ENCODE measurements around the gene MAN2C1. TPM values are rescaled to one million over a fixed set of nuclear protein-coding genes. Genes with fewer than 3 reads are reported as not detected.
"Not testable (repeated sequence)": the region's sequence is repeated elsewhere in the genome, so short reads cannot be mapped to it uniquely, and the experiment has no call there.

The MAN2C1 gene
- total RNA-seq, 1 experiment from 2014 or later: 239 TPM

GRCh38 chr15:75313116-75313845 is 55.1 kb downstream of the MAN2C1 start:
- no peak for TF ChIP-seq CTCF (IDR thresholded peaks at IDR 0.05; ENCODE audit: unreplicated experiment)
- Mint-ChIP-seq H3K9me3 (ENCODE audit: low read depth, unreplicated experiment) (no peaks in the 10 kb centered on the region), H3K36me3 (ENCODE audit: insufficient read depth, unreplicated experiment) (no peaks in the 10 kb centered on the region), H3K4me1 (ENCODE audit: low read depth, unreplicated experiment) (peaks cover under 1% of the 10 kb centered on the region), H3K27ac (ENCODE audit: unreplicated experiment) (no peak overlapping the region), H3K27me3 (ENCODE audit: unreplicated experiment) (peaks cover 49% of the 10 kb centered on the region), H3K4me3 (ENCODE audit: low read depth, unreplicated experiment) (no peak overlapping the region)
- DNase-seq: no peak
- CTCF ChIA-PET: no interaction called here
- intact Hi-C loops (cut with micrococcal nuclease; ENCODE audit: unreplicated experiment): no loop called here
- no TSS peak for BruUV-seq (replicated peaks)

GRCh38 chr15:75312548-75312947 is 55.9 kb downstream of the MAN2C1 start:
- H3K36me3 Mint-ChIP-seq (ENCODE audit: insufficient read depth, unreplicated experiment); DNase-seq; H3K9me3 Mint-ChIP-seq (ENCODE audit: low read depth, unreplicated experiment); CTCF ChIA-PET; H3K27ac Mint-ChIP-seq (ENCODE audit: unreplicated experiment); H3K4me3 Mint-ChIP-seq (ENCODE audit: low read depth, unreplicated experiment); intact Hi-C loops (cut with micrococcal nuclease; ENCODE audit: unreplicated experiment); BruUV-seq (replicated peaks); H3K4me1 Mint-ChIP-seq (ENCODE audit: low read depth, unreplicated experiment): not testable (repeated sequence)
- H3K27me3 Mint-ChIP-seq (ENCODE audit: unreplicated experiment): peaks cover 53% of the 10 kb centered on the region

- no peak for TF ChIP-seq CTCF (IDR thresholded peaks at IDR 0.05; ENCODE audit: unreplicated experiment)
- DNase-seq: no peak
- CTCF ChIA-PET: no interaction called here
- Mint-ChIP-seq H3K27me3 (ENCODE audit: unreplicated experiment) (peaks cover 65% of the 10 kb centered on the region), H3K36me3 (ENCODE audit: insufficient read depth, unreplicated experiment) (no peaks in the 10 kb centered on the region), H3K27ac (ENCODE audit: unreplicated experiment) (no peak overlapping the region), H3K9me3 (ENCODE audit: low read depth, unreplicated experiment) (no peaks in the 10 kb centered on the region), H3K4me3 (ENCODE audit: low read depth, unreplicated experiment) (no peak overlapping the region), H3K4me1 (ENCODE audit: low read depth, unreplicated experiment) (peaks cover 11% of the 10 kb centered on the region)
- intact Hi-C loops (cut with micrococcal nuclease; ENCODE audit: unreplicated experiment): loop anchor here (10.0 kb wide), 1 partner anchor 75 kb away; no protein-coding TSS in a partner anchor
- BruUV-seq (replicated peaks): no TSS peak
Measured at GRCh38 chr15:75309711-75310110, 58.7 kb downstream of the MAN2C1 start.

- intact Hi-C loops (cut with micrococcal nuclease; ENCODE audit: unreplicated experiment): loop anchor here (10.0 kb wide), 1 partner anchor 73 kb away; no protein-coding TSS in a partner anchor
- Mint-ChIP-seq H3K27ac (ENCODE audit: unreplicated experiment) (no peak overlapping the region), H3K27me3 (ENCODE audit: unreplicated experiment) (peaks cover 80% of the 10 kb centered on the region), H3K4me1 (ENCODE audit: low read depth, unreplicated experiment) (peaks cover 11% of the 10 kb centered on the region), H3K9me3 (ENCODE audit: low read depth, unreplicated experiment) (no peaks in the 10 kb centered on the region), H3K36me3 (ENCODE audit: insufficient read depth, unreplicated experiment) (no peaks in the 10 kb centered on the region), H3K4me3 (ENCODE audit: low read depth, unreplicated experiment) (no peak overlapping the region)
- peak; percentile 83 for TF ChIP-seq CTCF (IDR thresholded peaks at IDR 0.05; ENCODE audit: unreplicated experiment)
- no TSS peak for BruUV-seq (replicated peaks)
- CTCF ChIA-PET: interaction anchor here (0.5 to 1.7 kb wide), 9 partner anchors 60 to 537 kb away, joined by 3 to 7 read pairs (median 5); partner anchors contain the start of gene MAN2C1
- peak; percentile 87 for DNase-seq
Measured at GRCh38 chr15:75307778-75308390, 60.5 kb downstream of the MAN2C1 start.

GRCh38 chr15:75306188-75306587 is 62.2 kb downstream of the MAN2C1 start:
- no peak overlapping the region for H3K27ac Mint-ChIP-seq (ENCODE audit: unreplicated experiment)
- H3K4me3 Mint-ChIP-seq (ENCODE audit: low read depth, unreplicated experiment): no peak overlapping the region
- no peak for DNase-seq
- H3K36me3 Mint-ChIP-seq (ENCODE audit: insufficient read depth, unreplicated experiment): no peaks in the 10 kb centered on the region
- peaks cover 11% of the 10 kb centered on the region for H3K4me1 Mint-ChIP-seq (ENCODE audit: low read depth, unreplicated experiment)
- H3K27me3 Mint-ChIP-seq (ENCODE audit: unreplicated experiment): peaks cover 73% of the 10 kb centered on the region
- intact Hi-C loops (cut with micrococcal nuclease; ENCODE audit: unreplicated experiment): loop anchor here (1.0 to 10.0 kb wide), 2 partner anchors 71 to 277 kb away; no protein-coding TSS in a partner anchor
- H3K9me3 Mint-ChIP-seq (ENCODE audit: low read depth, unreplicated experiment): no peaks in the 10 kb centered on the region
- no peak for TF ChIP-seq CTCF (IDR thresholded peaks at IDR 0.05; ENCODE audit: unreplicated experiment)
- BruUV-seq (replicated peaks): no TSS peak
- CTCF ChIA-PET: no interaction called here
